Neuronal stem cell (in vitro differentiated cells): ENCODE data around the gene LYPD6. TPM values are rescaled to one million over a fixed set of nuclear protein-coding genes. Genes with fewer than 3 reads are reported as not detected.

ENCODE experiments used
- DNase-seq: peaks from one replicate; pipeline ENCODE4 v3.0.0-alpha.2; 2013; ENCODE audit warnings: low spot score
- H2AFZ ChIP-seq: one replicate; pipeline ENCODE4 v1.6.1; 2013; ENCODE audit warnings: mild to moderate bottlenecking, low read length, inconsistent platforms
- H2AK5ac ChIP-seq: 2 replicates; pipeline ENCODE4 v1.6.1; 2013; ENCODE audit warnings: low read depth, mild to moderate bottlenecking, inconsistent platforms, low read length, moderate library complexity, mixed read lengths
- H2BK120ac ChIP-seq: 2 replicates; pipeline ENCODE4 v1.6.1; 2013; ENCODE audit warnings: low read depth, mild to moderate bottlenecking, inconsistent platforms, low read length, moderate library complexity, mixed read lengths
- H2BK12ac ChIP-seq: one replicate; pipeline ENCODE4 v1.6.1; 2013; ENCODE audit warnings: low read length, inconsistent platforms
- H2BK15ac ChIP-seq: 2 replicates; pipeline ENCODE4 v1.6.1; 2013; ENCODE audit warnings: mild to moderate bottlenecking, low read length, inconsistent platforms, mixed read lengths
- H2BK5ac ChIP-seq: one replicate; pipeline ENCODE4 v1.6.1; 2013; ENCODE audit warnings: inconsistent platforms, mild to moderate bottlenecking, low read length, moderate library complexity
- H3K14ac ChIP-seq: one replicate; pipeline ENCODE4 v1.6.1; 2013; ENCODE audit warnings: low read length, inconsistent platforms
- H3K18ac ChIP-seq: 2 replicates; pipeline ENCODE4 v1.6.1; 2013; ENCODE audit warnings: low read length, inconsistent platforms
- H3K23ac ChIP-seq: 2 replicates; pipeline ENCODE4 v1.6.1; 2013; ENCODE audit warnings: low read depth, mild to moderate bottlenecking, mixed read lengths, low read length, inconsistent platforms; ENCODE audit not compliant: poor library complexity
- H3K27ac ChIP-seq: replicated peaks from 3 replicates; pipeline ENCODE4 v1.5.1; 2013; ENCODE audit warnings: low read length, inconsistent platforms
- H3K27me3 ChIP-seq, 3 experiments: 2 replicates each; pipeline ENCODE4 v1.6.1; 2013; ENCODE audit warnings: low read length in 3 of 3, mild to moderate bottlenecking in 2 of 3, inconsistent platforms in 1 of 3, low read depth in 1 of 3, mixed read lengths in 1 of 3, moderate library complexity in 1 of 3; ENCODE audit not compliant: control insufficient read depth in 3 of 3, insufficient read depth in 3 of 3
- H3K36me3 ChIP-seq, 2 donors: replicated peaks in 1 of 2; 2 replicates each; pipeline ENCODE4 v1.6.1; 2013; ENCODE audit warnings: low read length in 2 of 2; ENCODE audit not compliant: control insufficient read depth in 2 of 2, insufficient read depth in 2 of 2
- H3K4ac ChIP-seq: 2 replicates; pipeline ENCODE4 v1.6.1; 2013; ENCODE audit warnings: inconsistent platforms, mild to moderate bottlenecking, low read length, moderate library complexity
- H3K4me1 ChIP-seq, 2 donors: 1 replicate in 1 of 2; 2 replicates in 1 of 2; pipeline ENCODE4 v1.6.1; 2013; ENCODE audit warnings: low read length in 2 of 2, low read depth in 1 of 2; ENCODE audit not compliant: control insufficient read depth in 2 of 2, insufficient read depth in 1 of 2
- H3K4me2 ChIP-seq: one replicate; pipeline ENCODE4 v1.6.1; 2013; ENCODE audit warnings: mild to moderate bottlenecking, low read length, inconsistent platforms; ENCODE audit not compliant: insufficient read depth, poor library complexity, severe bottlenecking
- H3K4me3 ChIP-seq, 2 donors: 2 replicates each; pipeline ENCODE4 v1.5.1; 2013; ENCODE audit warnings: low read length in 2 of 2, mild to moderate bottlenecking in 2 of 2, inconsistent platforms in 1 of 2, moderate library complexity in 1 of 2
- H3K79me1 ChIP-seq: one replicate; pipeline ENCODE4 v1.6.1; 2013; ENCODE audit warnings: low read depth, mild to moderate bottlenecking, inconsistent platforms, low read length, moderate library complexity
- H3K9ac ChIP-seq: one replicate; pipeline ENCODE4 v1.6.1; 2013; ENCODE audit warnings: mild to moderate bottlenecking, low read depth, low read length, inconsistent platforms; ENCODE audit not compliant: poor library complexity
- H3K9me3 ChIP-seq, 2 donors: replicated peaks in 1 of 2; 2 replicates each; pipeline versions ENCODE3 to v1.6.1; 2013; ENCODE audit warnings: low read length in 2 of 2, mild to moderate bottlenecking in 2 of 2, inconsistent platforms in 1 of 2, low read depth in 1 of 2, mixed read lengths in 1 of 2, moderate library complexity in 1 of 2; ENCODE audit not compliant: control insufficient read depth in 2 of 2, insufficient read depth in 1 of 2
- H4K8ac ChIP-seq: one replicate; pipeline ENCODE4 v1.6.1; 2013; ENCODE audit warnings: low read depth, mild to moderate bottlenecking, inconsistent platforms, low read length, moderate library complexity
- H4K91ac ChIP-seq: one replicate; pipeline ENCODE4 v1.6.1; 2013; ENCODE audit warnings: low read length, low read depth, mild to moderate bottlenecking, inconsistent platforms; ENCODE audit not compliant: poor library complexity
- WGBS, 2 donors: extraction: QIAGEN DNeasy Blood & Tissue Kit; methylation state at CpG; one replicate each; pipeline ENCODE4 v1.1.7; 2013; ENCODE audit warnings: missing lambda C conversion rate in 2 of 2, mixed read lengths in 1 of 2; ENCODE audit not compliant: insufficient read length in 2 of 2, insufficient replicate concordance in 1 of 2; ENCODE audit errors: extremely low coverage in 2 of 2; 5-methylcytosine and 5-hydroxymethylcytosine counted together
- polyA plus RNA-seq, 2 experiments: library from polyadenylated mRNA; stranded (reverse); fragments of 200-250 nt; gene quantifications; one replicate each; pipeline ENCODE4 v1.2.3, GENCODE V29; 2013

The LYPD6 gene
- polyA plus RNA-seq (2013, experiment 1 of 2) = 3.3 TPM
- 2.9 TPM for polyA plus RNA-seq (2013, experiment 2 of 2)

GRCh38 chr2:149330127-149331022, at the start of gene LYPD6:
TSS of gene LYPD6 (plus strand) at chr2:149330587. CDS start at chr2:149437709, 107,122 bp downstream.
- peak within 1 kb of the TSS; percentile 87 for H2BK5ac ChIP-seq
- peak; percentile 82 for DNase-seq
- no peak within 1 kb of the TSS for H2BK120ac ChIP-seq
- H3K27ac ChIP-seq = peak within 1 kb of the TSS; percentile 23
- no peak within 1 kb of the TSS for H2AK5ac ChIP-seq
- H2BK15ac ChIP-seq = peak within 1 kb of the TSS; percentile 82
- peak within 1 kb of the TSS; percentile 79 to 95 for H3K4me3 ChIP-seq
- H3K18ac ChIP-seq = peak within 1 kb of the TSS; percentile 92
- peaks cover 2% of the 10 kb centered on the region in 2 donors for H3K4me1 ChIP-seq
- peak within 1 kb of the TSS; percentile 98 for H3K4me2 ChIP-seq
- H3K14ac ChIP-seq = peak within 1 kb of the TSS; percentile 17
- peak within 1 kb of the TSS; percentile 100 for H2AFZ ChIP-seq
- H2BK12ac ChIP-seq = no peak within 1 kb of the TSS
- H3K9me3 ChIP-seq = no peaks in the 10 kb centered on the region
- peaks cover 0 to 13% (median 0%) of the 10 kb centered on the region in 3 experiments for H3K27me3 ChIP-seq
- H4K8ac ChIP-seq = no peak within 1 kb of the TSS
- H3K23ac ChIP-seq = peak within 1 kb of the TSS; percentile 81
- no peak within 1 kb of the TSS for H3K4ac ChIP-seq
- H3K36me3 ChIP-seq = no peaks in the 10 kb centered on the region
- H3K79me1 ChIP-seq = no peaks in the 10 kb centered on the region
- no peak within 1 kb of the TSS for H4K91ac ChIP-seq
- WGBS, 2 donors = no CpG with 5 or more reads among the region's 96 CpGs
- H3K9ac ChIP-seq = peak within 1 kb of the TSS; percentile 90

GRCh38 chr2:149281441-149281840, 48.9 kb upstream of the LYPD6 start:
- no peak overlapping the region for H3K18ac ChIP-seq

GRCh38 chr2:149290662-149291061, 39.7 kb upstream of the LYPD6 start:
- no peak overlapping the region for H3K18ac ChIP-seq
- no peak overlapping the region for H2BK12ac ChIP-seq
- no peak overlapping the region for H4K91ac ChIP-seq
- no peak overlapping the region for H3K14ac ChIP-seq
- H2BK5ac ChIP-seq = no peak overlapping the region
- H3K4me3 ChIP-seq = no peak overlapping the region
- no peak overlapping the region for H3K23ac ChIP-seq
- DNase-seq = no peak
- no CpG with 5 or more reads among the region's 2 CpGs for WGBS, 2 donors
- no peak overlapping the region for H3K27ac ChIP-seq
- H2AFZ ChIP-seq = no peak overlapping the region
- H3K4me2 ChIP-seq = no peak overlapping the region
- no peak overlapping the region for H2BK120ac ChIP-seq
- H3K4ac ChIP-seq = no peak overlapping the region
- no peaks in the 10 kb centered on the region for H3K36me3 ChIP-seq
- H2BK15ac ChIP-seq = no peak overlapping the region
- H3K4me1 ChIP-seq = peaks cover 0 to 8% of the 10 kb centered on the region in 2 donors
- no peaks in the 10 kb centered on the region for H3K27me3 ChIP-seq
- no peak overlapping the region for H4K8ac ChIP-seq
- no peak overlapping the region for H2AK5ac ChIP-seq
- no peak overlapping the region for H3K9ac ChIP-seq
- H3K9me3 ChIP-seq = no peaks in the 10 kb centered on the region
- no peaks in the 10 kb centered on the region for H3K79me1 ChIP-seq

More at GRCh38 chr2:149281441-149281840, 48.9 kb upstream of the LYPD6 start:
- Histone ChIP-seq H3K4ac (no peak overlapping the region), H3K9me3 (no peaks in the 10 kb centered on the region), H3K23ac (no peak overlapping the region), H4K8ac (no peak overlapping the region), H2BK120ac (no peak overlapping the region), H2BK12ac (no peak overlapping the region), H4K91ac (no peak overlapping the region), H2AK5ac (no peak overlapping the region), H3K4me1 (no peaks in the 10 kb centered on the region), H3K36me3 (no peaks in the 10 kb centered on the region), H3K4me3 (no peak overlapping the region), H3K9ac (no peak overlapping the region), H3K14ac (no peak overlapping the region), H3K4me2 (no peak overlapping the region), H2BK5ac (no peak overlapping the region), H2AFZ (no peak overlapping the region), H3K27ac (no peak overlapping the region), H2BK15ac (no peak overlapping the region), H3K79me1 (no peaks in the 10 kb centered on the region), H3K27me3 (no peaks in the 10 kb centered on the region)
- DNase-seq = no peak
- no CpG with 5 or more reads among the region's 3 CpGs for WGBS, 2 donors

- no peak overlapping the region for H4K91ac ChIP-seq
- no peak overlapping the region for H2BK15ac ChIP-seq
- peaks cover 0 to 8% of the 10 kb centered on the region in 2 donors for H3K4me1 ChIP-seq
- H3K4me3 ChIP-seq = no peak overlapping the region
- H2BK12ac ChIP-seq = no peak overlapping the region
- no peak overlapping the region for H2AK5ac ChIP-seq
- no peaks in the 10 kb centered on the region for H3K79me1 ChIP-seq
- H3K9ac ChIP-seq = no peak overlapping the region
- H3K27ac ChIP-seq = no peak overlapping the region
- H3K4me2 ChIP-seq = no peak overlapping the region
- no peak for DNase-seq
- H4K8ac ChIP-seq = no peak overlapping the region
- no peaks in the 10 kb centered on the region for H3K9me3 ChIP-seq
- H3K23ac ChIP-seq = no peak overlapping the region
- H3K14ac ChIP-seq = no peak overlapping the region
- no peak overlapping the region for H2BK5ac ChIP-seq
- H3K36me3 ChIP-seq = no peaks in the 10 kb centered on the region
- H2AFZ ChIP-seq = no peak overlapping the region
- H3K4ac ChIP-seq = no peak overlapping the region
- H3K27me3 ChIP-seq = no peaks in the 10 kb centered on the region
- H2BK120ac ChIP-seq = no peak overlapping the region
- no peak overlapping the region for H3K18ac ChIP-seq
Measured at GRCh38 chr2:149291881-149292280, 38.5 kb upstream of the LYPD6 start.
